K562 (cell line): Measurements from ENCODE around the gene MPZL1. TPM values are rescaled to one million over a fixed set of nuclear protein-coding genes. Genes with fewer than 3 reads are reported as not detected.

Experiments used
- C11orf30 ChIP-seq: fragments of 450-650 bp; IDR thresholded peaks from 2 replicates; pipeline ENCODE4 v1.6.1; 2016; ENCODE audit warnings: low read depth, mild to moderate bottlenecking
- MAZ ChIP-seq, 2 experiments: fragments of 450-650 bp in 1 of 2; sonication (generic) in 1 of 2; formaldehyde crosslinking; IDR thresholded peaks in 1 of 2; conservative IDR thresholded peaks in 1 of 2; 2 replicates each; pipeline versions ENCODE4 v1.4.0 to v1.5.0; 2020; ENCODE audit warnings: mild to moderate bottlenecking in 1 of 2, missing genetic modification reagents in 1 of 2
- RAD21 ChIP-seq, 2 experiments: fragments of 250-450 bp in 1 of 2; fragments of 450-650 bp in 1 of 2; sonication (Bioruptor Pico) in 1 of 2; formaldehyde crosslinking in 1 of 2; IDR thresholded peaks in 1 of 2; conservative IDR thresholded peaks in 1 of 2; 2 replicates each; pipeline versions ENCODE4 v1.4.0 to v1.8.0; 2020 to 2022; ENCODE audit warnings: mild to moderate bottlenecking in 2 of 2, moderate library complexity in 1 of 2
- SNIP1 ChIP-seq: fragments of 450-650 bp; IDR thresholded peaks from 2 replicates; pipeline ENCODE4 v1.7.1; 2017; ENCODE audit warnings: low read depth, mild to moderate bottlenecking
- ZNF316 ChIP-seq: fragments of 450-650 bp; IDR thresholded peaks from 2 replicates; pipeline ENCODE4 v1.6.1; 2016
- ZNF408 ChIP-seq: fragments of 250-450 bp; sonication (Bioruptor Pico); IDR thresholded peaks from 2 replicates; pipeline ENCODE4 v1.4.0; 2020; ENCODE audit warnings: low read depth, mild to moderate bottlenecking, moderate library complexity
- polyA plus RNA-seq, 8 experiments: library from polyadenylated mRNA; depleted of rRNA in 4 of 8; stranded (reverse) in 5 of 8; unstranded in 3 of 8; fragments of >200 nt; fragmentation: Nextera tagmentation in 2 of 8; fragmentation: Illumina TruSeq in 1 of 8; extraction: Ambion mirVana in 2 of 8; extraction: Trizol in 1 of 8; gene quantifications; 2 replicates each; pipeline versions ENCODE4 v1.2.1 to v1.2.3, GENCODE V29; 2011 to 2014; ENCODE audit warnings: inconsistent platforms in 1 of 8, missing spikeins in 1 of 8
- total RNA-seq, 7 experiments: library from RNA; depleted of rRNA in 6 of 7; stranded (reverse); fragments of >200 nt in 6 of 7; fragmentation: Illumina TruSeq in 2 of 7; extraction: Trizol in 2 of 7; gene quantifications; 2 replicates each; pipeline versions ENCODE4 v1.2.1 to v1.2.3, GENCODE V29; 2011 to 2021; ENCODE audit warnings: low replicate concordance in 1 of 7
- TF ChIP-seq, protein P1 (sequence below): fragments of 450-650 bp; IDR thresholded peaks from 2 replicates; pipeline ENCODE4 v1.6.1; 2017; ENCODE audit warnings: antibody characterized with exemption, mild to moderate bottlenecking
- TF ChIP-seq, protein P2 (sequence below): fragments of 150-350 bp; IDR thresholded peaks from 2 replicates; pipeline ENCODE4 v1.6.1; 2014; ENCODE audit warnings: low read depth, mild to moderate bottlenecking, low read length, borderline replicate concordance
- TF ChIP-seq, protein P3 (sequence below), 3 experiments: IDR thresholded peaks in 2 of 3; conservative IDR thresholded peaks in 1 of 3; 2 replicates each; pipeline ENCODE4 v1.5.1; 2011 to 2012; ENCODE audit warnings: low read length in 3 of 3, mild to moderate bottlenecking in 3 of 3, control low read depth in 2 of 3, improper control_type of control experiment in 1 of 3, inconsistent platforms in 1 of 3, low read depth in 1 of 3, mixed read lengths in 1 of 3, moderate library complexity in 1 of 3; ENCODE audit not compliant: insufficient read depth in 2 of 3

Gene MPZL1
- total and polyA plus RNA-seq, 9 of the 15 experiments (the other 6 are each of a cell fraction or from before 2014, with no cell fraction given), result 14.5 to 153 (median 66.5) TPM

DNA sequence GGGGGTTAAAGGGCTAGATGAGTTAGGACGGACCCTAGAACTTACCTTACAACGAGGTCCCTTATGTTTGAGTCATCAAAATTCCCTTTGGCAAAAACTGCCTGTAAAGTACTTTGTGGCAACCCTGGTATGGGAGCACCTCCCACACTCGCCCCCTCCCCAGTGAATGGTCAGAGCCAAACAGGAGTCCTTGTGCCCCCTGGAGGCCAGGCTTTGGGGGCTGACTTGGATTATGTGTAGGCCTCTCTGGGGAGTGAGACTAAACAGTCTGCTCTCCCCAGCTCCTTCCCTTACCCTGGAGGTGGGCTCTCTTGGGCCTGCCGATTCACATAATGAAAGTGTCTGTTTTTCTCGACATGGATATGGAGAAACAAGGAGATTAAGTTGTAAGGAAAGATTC is 110.9 kb downstream of the MPZL1 start (continued):
- TF ChIP-seq, protein P1, sequence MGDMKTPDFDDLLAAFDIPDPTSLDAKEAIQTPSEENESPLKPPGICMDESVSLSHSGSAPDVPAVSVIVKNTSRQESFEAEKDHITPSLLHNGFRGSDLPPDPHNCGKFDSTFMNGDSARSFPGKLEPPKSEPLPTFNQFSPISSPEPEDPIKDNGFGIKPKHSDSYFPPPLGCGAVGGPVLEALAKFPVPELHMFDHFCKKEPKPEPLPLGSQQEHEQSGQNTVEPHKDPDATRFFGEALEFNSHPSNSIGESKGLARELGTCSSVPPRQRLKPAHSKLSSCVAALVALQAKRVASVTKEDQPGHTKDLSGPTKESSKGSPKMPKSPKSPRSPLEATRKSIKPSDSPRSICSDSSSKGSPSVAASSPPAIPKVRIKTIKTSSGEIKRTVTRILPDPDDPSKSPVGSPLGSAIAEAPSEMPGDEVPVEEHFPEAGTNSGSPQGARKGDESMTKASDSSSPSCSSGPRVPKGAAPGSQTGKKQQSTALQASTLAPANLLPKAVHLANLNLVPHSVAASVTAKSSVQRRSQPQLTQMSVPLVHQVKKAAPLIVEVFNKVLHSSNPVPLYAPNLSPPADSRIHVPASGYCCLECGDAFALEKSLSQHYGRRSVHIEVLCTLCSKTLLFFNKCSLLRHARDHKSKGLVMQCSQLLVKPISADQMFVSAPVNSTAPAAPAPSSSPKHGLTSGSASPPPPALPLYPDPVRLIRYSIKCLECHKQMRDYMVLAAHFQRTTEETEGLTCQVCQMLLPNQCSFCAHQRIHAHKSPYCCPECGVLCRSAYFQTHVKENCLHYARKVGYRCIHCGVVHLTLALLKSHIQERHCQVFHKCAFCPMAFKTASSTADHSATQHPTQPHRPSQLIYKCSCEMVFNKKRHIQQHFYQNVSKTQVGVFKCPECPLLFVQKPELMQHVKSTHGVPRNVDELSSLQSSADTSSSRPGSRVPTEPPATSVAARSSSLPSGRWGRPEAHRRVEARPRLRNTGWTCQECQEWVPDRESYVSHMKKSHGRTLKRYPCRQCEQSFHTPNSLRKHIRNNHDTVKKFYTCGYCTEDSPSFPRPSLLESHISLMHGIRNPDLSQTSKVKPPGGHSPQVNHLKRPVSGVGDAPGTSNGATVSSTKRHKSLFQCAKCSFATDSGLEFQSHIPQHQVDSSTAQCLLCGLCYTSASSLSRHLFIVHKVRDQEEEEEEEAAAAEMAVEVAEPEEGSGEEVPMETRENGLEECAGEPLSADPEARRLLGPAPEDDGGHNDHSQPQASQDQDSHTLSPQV, result 0 out of 2 replicates have a peak, but pooled peaks have one; percentile 9
- TF ChIP-seq RAD21 (CRISPR knock-in tag; conservative IDR thresholded peaks at IDR 0.05 in 1 of 2, IDR thresholded peaks at IDR 0.05 in 1 of 2) (peak in 1 of 2 experiments; percentile 63; a peak in 3 of 4 replicates), MAZ (CRISPR knock-in tag; conservative IDR thresholded peaks at IDR 0.05 in 1 of 2, IDR thresholded peaks at IDR 0.05 in 1 of 2) (peak; percentile 17 to 75; a peak in 2 of 4 replicates), ZNF408 (CRISPR knock-in tag) (no peak), C11orf30 (peak; percentile 7; the same call in 1 of the 2 replicates), ZNF316 (0 out of 2 replicates have a peak, but pooled peaks have one; percentile 29), SNIP1 (no peak)
- TF ChIP-seq, protein P2, sequence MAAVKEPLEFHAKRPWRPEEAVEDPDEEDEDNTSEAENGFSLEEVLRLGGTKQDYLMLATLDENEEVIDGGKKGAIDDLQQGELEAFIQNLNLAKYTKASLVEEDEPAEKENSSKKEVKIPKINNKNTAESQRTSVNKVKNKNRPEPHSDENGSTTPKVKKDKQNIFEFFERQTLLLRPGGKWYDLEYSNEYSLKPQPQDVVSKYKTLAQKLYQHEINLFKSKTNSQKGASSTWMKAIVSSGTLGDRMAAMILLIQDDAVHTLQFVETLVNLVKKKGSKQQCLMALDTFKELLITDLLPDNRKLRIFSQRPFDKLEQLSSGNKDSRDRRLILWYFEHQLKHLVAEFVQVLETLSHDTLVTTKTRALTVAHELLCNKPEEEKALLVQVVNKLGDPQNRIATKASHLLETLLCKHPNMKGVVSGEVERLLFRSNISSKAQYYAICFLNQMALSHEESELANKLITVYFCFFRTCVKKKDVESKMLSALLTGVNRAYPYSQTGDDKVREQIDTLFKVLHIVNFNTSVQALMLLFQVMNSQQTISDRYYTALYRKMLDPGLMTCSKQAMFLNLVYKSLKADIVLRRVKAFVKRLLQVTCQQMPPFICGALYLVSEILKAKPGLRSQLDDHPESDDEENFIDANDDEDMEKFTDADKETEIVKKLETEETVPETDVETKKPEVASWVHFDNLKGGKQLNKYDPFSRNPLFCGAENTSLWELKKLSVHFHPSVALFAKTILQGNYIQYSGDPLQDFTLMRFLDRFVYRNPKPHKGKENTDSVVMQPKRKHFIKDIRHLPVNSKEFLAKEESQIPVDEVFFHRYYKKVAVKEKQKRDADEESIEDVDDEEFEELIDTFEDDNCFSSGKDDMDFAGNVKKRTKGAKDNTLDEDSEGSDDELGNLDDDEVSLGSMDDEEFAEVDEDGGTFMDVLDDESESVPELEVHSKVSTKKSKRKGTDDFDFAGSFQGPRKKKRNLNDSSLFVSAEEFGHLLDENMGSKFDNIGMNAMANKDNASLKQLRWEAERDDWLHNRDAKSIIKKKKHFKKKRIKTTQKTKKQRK, result no peak
- TF ChIP-seq, protein P3, sequence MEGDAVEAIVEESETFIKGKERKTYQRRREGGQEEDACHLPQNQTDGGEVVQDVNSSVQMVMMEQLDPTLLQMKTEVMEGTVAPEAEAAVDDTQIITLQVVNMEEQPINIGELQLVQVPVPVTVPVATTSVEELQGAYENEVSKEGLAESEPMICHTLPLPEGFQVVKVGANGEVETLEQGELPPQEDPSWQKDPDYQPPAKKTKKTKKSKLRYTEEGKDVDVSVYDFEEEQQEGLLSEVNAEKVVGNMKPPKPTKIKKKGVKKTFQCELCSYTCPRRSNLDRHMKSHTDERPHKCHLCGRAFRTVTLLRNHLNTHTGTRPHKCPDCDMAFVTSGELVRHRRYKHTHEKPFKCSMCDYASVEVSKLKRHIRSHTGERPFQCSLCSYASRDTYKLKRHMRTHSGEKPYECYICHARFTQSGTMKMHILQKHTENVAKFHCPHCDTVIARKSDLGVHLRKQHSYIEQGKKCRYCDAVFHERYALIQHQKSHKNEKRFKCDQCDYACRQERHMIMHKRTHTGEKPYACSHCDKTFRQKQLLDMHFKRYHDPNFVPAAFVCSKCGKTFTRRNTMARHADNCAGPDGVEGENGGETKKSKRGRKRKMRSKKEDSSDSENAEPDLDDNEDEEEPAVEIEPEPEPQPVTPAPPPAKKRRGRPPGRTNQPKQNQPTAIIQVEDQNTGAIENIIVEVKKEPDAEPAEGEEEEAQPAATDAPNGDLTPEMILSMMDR (IDR thresholded peaks at IDR 0.05 in 2 of 3, conservative IDR thresholded peaks at IDR 0.05 in 1 of 3; ENCODE audit: insufficient read depth in 2 of 3, low read depth in 1 of 3, low read length in 3 of 3), result peak; percentile 53 to 54 (median 53)
